Endothelial cell of umbilical vein (primary cell): ENCODE measurements around the gene HIVEP3. TPM values are rescaled to one million over a fixed set of nuclear protein-coding genes. Genes with fewer than 3 reads are reported as not detected.

Source experiments
- BruUV-seq: library from RNA; stranded (reverse); fragments of 400-500 nt; replicated peaks from 2 replicates; lab custom pipeline; 2021; lab: Mats Ljungman, UMichigan
- CTCF ChIA-PET: fragments of 300-600, 350-600 bp; sonication (Branson Sonifier 250); formaldehyde crosslinking; loops from one replicate; lab custom pipeline; 2021; ENCODE audit warnings: antibody characterized with exemption, inconsistent platforms; lab: Charles Lee
- POLR2A ChIA-PET: fragments of 300-600, 350-600 bp; sonication (Branson Sonifier 250); formaldehyde crosslinking; loops from one replicate; lab custom pipeline; 2021; ENCODE audit warnings: antibody characterized with exemption, inconsistent platforms; lab: Charles Lee
- DNase-seq: peaks from one replicate; pipeline ENCODE4 v3.0.0-alpha.2; 2011; ENCODE audit warnings: low read depth, low spot score
- FAIRE-seq: peaks from 2 replicates; lab custom pipeline; 2011; peaks lifted over from hg19 to GRCh38; lab: Jason Lieb, UNC
- H2AFZ ChIP-seq: 2 replicates; pipeline ENCODE4 v1.6.0; 2012; ENCODE audit warnings: low read depth, low read length, control low read depth, inconsistent platforms
- H3K27ac ChIP-seq: 2 replicates; pipeline ENCODE4 v1.5.1; 2011; ENCODE audit warnings: low read depth, mild to moderate bottlenecking, control low read depth, low read length, moderate library complexity; ENCODE audit not compliant: insufficient read depth
- H3K27me3 ChIP-seq, 2 experiments: 2 replicates each; pipeline versions ENCODE4 v1.6.0 to v1.6.1; 2011; ENCODE audit warnings: low read length in 2 of 2, mixed read lengths in 1 of 2; ENCODE audit not compliant: control insufficient read depth in 2 of 2, insufficient read depth in 2 of 2
- H3K36me3 ChIP-seq, 2 experiments: 2 replicates in 1 of 2; 3 replicates in 1 of 2; pipeline ENCODE4 v1.5.1; 2011; ENCODE audit warnings: low read length in 2 of 2, mild to moderate bottlenecking in 1 of 2, moderate library complexity in 1 of 2; ENCODE audit not compliant: control insufficient read depth in 2 of 2, insufficient read depth in 2 of 2; ENCODE audit errors: extremely low read depth in 1 of 2
- H3K4me1 ChIP-seq: 3 replicates; pipeline ENCODE4 v1.5.1; 2011; ENCODE audit warnings: mild to moderate bottlenecking, low read length; ENCODE audit not compliant: control insufficient read depth, insufficient read depth; ENCODE audit errors: extremely low read depth
- H3K4me2 ChIP-seq: 2 replicates; pipeline ENCODE4 v1.6.1; 2011; ENCODE audit warnings: low read length, control low read depth, mixed read lengths; ENCODE audit not compliant: insufficient read depth
- H3K4me3 ChIP-seq, 3 experiments: fragments of 200-600 bp in 1 of 3; sonication (generic), shearing (Covaris generic) in 1 of 3; replicated peaks in 1 of 3; 2 replicates each; pipeline ENCODE4 v1.5.1; 2011 to 2016; ENCODE audit warnings: control low read depth in 3 of 3, low read length in 3 of 3, mild to moderate bottlenecking in 2 of 3, inconsistent platforms in 1 of 3, low read depth in 1 of 3, moderate library complexity in 1 of 3; ENCODE audit not compliant: insufficient read depth in 1 of 3
- H3K79me2 ChIP-seq: 2 replicates; pipeline ENCODE4 v1.6.0; 2012; ENCODE audit warnings: low read length, inconsistent platforms; ENCODE audit not compliant: control insufficient read depth, insufficient read depth
- H3K9ac ChIP-seq: replicated peaks from 2 replicates; pipeline ENCODE3; 2011; ENCODE audit warnings: low read length, control low read depth; ENCODE audit not compliant: insufficient read depth; ENCODE audit errors: extremely low read depth
- H3K9me1 ChIP-seq: replicated peaks from 3 replicates; pipeline ENCODE4 v1.6.0; 2011; ENCODE audit warnings: mild to moderate bottlenecking, low read length; ENCODE audit not compliant: control insufficient read depth, insufficient read depth; ENCODE audit errors: extremely low read depth
- H3K9me3 ChIP-seq: replicated peaks from 2 replicates; pipeline ENCODE4 v1.5.1; 2012; ENCODE audit warnings: low read length, inconsistent platforms; ENCODE audit not compliant: control insufficient read depth, insufficient read depth
- H4K20me1 ChIP-seq: replicated peaks from 2 replicates; pipeline ENCODE3; 2011; ENCODE audit warnings: mild to moderate bottlenecking, low read length; ENCODE audit not compliant: control insufficient read depth, insufficient read depth; ENCODE audit errors: extremely low read depth
- CTCF ChIP-seq, 2 donors: IDR thresholded peaks; 1 replicate in 1 of 2; 2 replicates in 1 of 2; pipeline ENCODE4 v1.5.1; 2011; ENCODE audit warnings: low read length in 2 of 2, mild to moderate bottlenecking in 2 of 2, moderate library complexity in 2 of 2, control low read depth in 1 of 2, inconsistent platforms in 1 of 2, low read depth in 1 of 2; ENCODE audit not compliant: insufficient read depth in 1 of 2; ENCODE audit errors: extremely low read depth in 1 of 2
- EZH2 ChIP-seq: IDR thresholded peaks from 2 replicates; pipeline ENCODE4 v1.6.1; 2012; ENCODE audit warnings: borderline replicate concordance, low read depth, mild to moderate bottlenecking, moderate library complexity, low read length, inconsistent platforms; ENCODE audit not compliant: severe bottlenecking
- FOS ChIP-seq: IDR thresholded peaks from 2 replicates; pipeline ENCODE4 v1.6.1; 2011; ENCODE audit warnings: mild to moderate bottlenecking, low read length, moderate library complexity, borderline replicate concordance; ENCODE audit not compliant: insufficient read depth
- GATA2 ChIP-seq: IDR thresholded peaks from 2 replicates; pipeline ENCODE4 v1.7.0; 2011; ENCODE audit warnings: low read depth, mild to moderate bottlenecking, moderate library complexity, mixed read lengths, low read length; ENCODE audit not compliant: insufficient read length, insufficient read depth
- JUN ChIP-seq: IDR thresholded peaks from 2 replicates; pipeline ENCODE4 v1.6.1; 2011; ENCODE audit warnings: borderline replicate concordance, low read depth; ENCODE audit not compliant: insufficient read length, insufficient read depth
- MAX ChIP-seq: IDR thresholded peaks from 2 replicates; pipeline ENCODE4 v1.6.1; 2011; ENCODE audit not compliant: insufficient read depth, insufficient read length
- MYC ChIP-seq: IDR thresholded peaks from one replicate; pipeline ENCODE4 v1.6.1; 2011; ENCODE audit warnings: mild to moderate bottlenecking, low read depth, low read length
- POLR2A ChIP-seq: IDR thresholded peaks from 2 replicates; pipeline ENCODE4 v1.6.1; 2012; ENCODE audit warnings: low read depth, mild to moderate bottlenecking, control low read depth, low read length
- POLR2AphosphoS5 ChIP-seq: IDR thresholded peaks from 2 replicates; pipeline ENCODE4 v1.6.1; 2012; ENCODE audit warnings: low read depth, mild to moderate bottlenecking, control low read depth, low read length, moderate library complexity; ENCODE audit not compliant: insufficient read depth
- dilution Hi-C: fragments of 300-500 bp; cut with MboI; formaldehyde crosslinking; loops from one replicate; pipeline ENCODE4 v1.15.0; 2019; ENCODE audit warnings: low sequenced_read_pairs; ENCODE audit not compliant: extremely low pct_ligation_motif_present
- intact Hi-C: fragments of 100-400 bp; cut with micrococcal nuclease; formaldehyde crosslinking; loops from one replicate; pipeline ENCODE4 v1.10.0; 2022
- polyA plus RNA-seq, 4 experiments: library from polyadenylated mRNA; depleted of rRNA in 3 of 4; stranded (reverse) in 3 of 4; unstranded in 1 of 4; fragments of >200 nt; gene quantifications; 2 replicates each; pipeline versions ENCODE4 v1.2.1 to v1.2.3, GENCODE V29; 2011 to 2012; ENCODE audit warnings: missing spikeins in 1 of 4
- total RNA-seq: library from RNA; stranded (reverse); gene quantifications from 2 replicates; pipeline ENCODE4 v1.2.3, GENCODE V29; 2021

Gene HIVEP3
- total and polyA plus RNA-seq, 2 donors (not counting 3 experiments of a cell fraction or from before 2014, with no cell fraction given): 3.4 to 4.0 TPM

DNA sequence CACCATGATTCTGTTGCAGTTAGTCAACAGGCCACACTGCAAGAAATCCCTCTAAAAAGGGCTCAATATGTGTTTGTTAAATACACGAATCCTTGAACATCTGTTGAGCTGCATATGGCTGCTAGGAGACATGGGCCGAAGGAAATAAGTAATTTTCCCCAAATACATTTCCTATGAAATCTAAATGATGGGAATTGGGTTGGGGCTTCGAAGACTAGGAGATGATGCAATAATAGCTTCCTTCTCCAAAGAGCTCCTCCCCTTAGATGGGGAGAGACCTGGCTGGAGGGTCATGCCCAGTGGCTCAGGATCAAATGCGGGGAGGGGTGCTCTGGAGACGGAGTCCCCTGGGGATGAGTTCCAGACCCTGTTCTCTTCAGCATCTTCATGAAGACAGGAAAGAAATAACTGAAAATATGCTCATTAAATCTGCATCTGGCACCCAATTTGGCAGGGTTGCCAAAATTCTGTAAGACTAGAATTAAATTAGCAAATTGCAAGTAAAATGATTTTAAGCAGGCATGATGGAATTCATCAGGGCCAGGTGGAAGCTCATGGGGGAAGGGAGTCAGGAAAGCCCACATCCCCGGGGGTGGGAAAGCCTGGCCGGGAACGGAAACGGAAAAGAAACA lies 269.2 kb downstream of the HIVEP3 start:
- no peak for DNase-seq
- Histone ChIP-seq H3K9me3 (no peaks in the 10 kb centered on the region), H2AFZ (peak overlapping the region; percentile 37), H3K79me2 (no peaks in the 10 kb centered on the region), H3K4me1 (peaks cover 10% of the 10 kb centered on the region), H3K4me2 (peak overlapping the region; percentile 14), H3K27me3 (no peaks in the 10 kb centered on the region), H3K4me3 (no peak overlapping the region), H3K9ac (no peak overlapping the region), H3K36me3 (no peaks in the 10 kb centered on the region), H3K27ac (no peak overlapping the region), H3K9me1 (no peaks in the 10 kb centered on the region), H4K20me1 (no peaks in the 10 kb centered on the region)
- dilution Hi-C loops: no loop called here
- TF ChIP-seq POLR2AphosphoS5: no peak
- no peak for TF ChIP-seq GATA2
- TF ChIP-seq JUN: no peak
- TF ChIP-seq MAX: no peak
- TF ChIP-seq EZH2: no peak
- no peak for TF ChIP-seq POLR2A
- TF ChIP-seq FOS: no peak
- TF ChIP-seq MYC: no peak
- no peak for TF ChIP-seq CTCF (IDR thresholded peaks at IDR 0.05; ENCODE audit: extremely low read depth in 1 of 2, insufficient read depth in 1 of 2, low read depth in 1 of 2, low read length in 2 of 2)
- FAIRE-seq: no peak
- intact Hi-C loops: loop anchor here (10.0 kb wide), 1 partner anchor 255 kb away; no protein-coding TSS in a partner anchor
- POLR2A ChIA-PET: no interaction called here
- CTCF ChIA-PET: interaction anchor here (1.5 kb wide), 1 partner anchor 35 kb away, joined by 3 read pairs; no protein-coding TSS in a partner anchor
- BruUV-seq: no TSS peak
